Right renal cortex interstitium (tissue), 3 donors: ENCODE results near the gene ZNF511. TPM values are rescaled to one million over a fixed set of nuclear protein-coding genes. Genes with fewer than 3 reads are reported as not detected.

Experiments
- polyA plus RNA-seq, 3 donors: library from polyadenylated mRNA; unstranded; fragments of 120-200 nt; gene quantifications; one replicate each; pipeline ENCODE4 v1.2.1, GENCODE V29; 2013; ENCODE audit not compliant: insufficient read length in 3 of 3

The ZNF511 gene
- polyA plus RNA-seq, 3 donors: 33.1 to 42.2 (median 34.2) TPM

Other genes starting within 250 kb of the ZNF511 start
- 1 to 10 TPM; 1.2 to 1.7 (median 1.5) TPM for gene ADGRA1, start 221.0 kb upstream of the ZNF511 start, polyA plus RNA-seq
- 1 to 10 TPM; 4.1 to 5.5 (median 4.2) TPM for gene KNDC1, start 148.7 kb upstream of the ZNF511 start, polyA plus RNA-seq
- gene UTF1, start 78.7 kb upstream of the ZNF511 start, polyA plus RNA-seq: not detected
- under 1 TPM; 0.04 to 0.17 (median 0.14) TPM for gene VENTX, start 71.1 kb upstream of the ZNF511 start, polyA plus RNA-seq
- 1 to 10 TPM; 1.0 to 1.6 (median 1.3) TPM for gene ADAM8, start 32.0 kb upstream of the ZNF511 start, polyA plus RNA-seq
- 10 to 100 TPM; 53.6 to 60.4 (median 56.3) TPM for gene TUBGCP2, start within 50 bp of the ZNF511 start, polyA plus RNA-seq
- gene CALY, start 28.0 kb downstream of the ZNF511 start, polyA plus RNA-seq: not detected
- gene PRAP1, start 38.5 kb downstream of the ZNF511 start, polyA plus RNA-seq: 1 to 10 TPM; 3.3 to 7.1 (median 5.7) TPM
- 10 to 100 TPM; 13.3 to 19.7 (median 17.2) TPM for gene FUOM, start 49.1 kb downstream of the ZNF511 start, polyA plus RNA-seq
- 100 to 1,000 TPM; 120 to 146 (median 134) TPM for gene ECHS1, start 64.4 kb downstream of the ZNF511 start, polyA plus RNA-seq
- 1 to 10 TPM; 3.8 to 6.2 (median 4.2) TPM for gene PAOX, start 70.3 kb downstream of the ZNF511 start, polyA plus RNA-seq
- 10 to 100 TPM; 63.4 to 66.6 (median 65.1) TPM for gene MTG1, start 85.2 kb downstream of the ZNF511 start, polyA plus RNA-seq
- 1 to 10 TPM; 2.7 to 3.5 (median 3.2) TPM for gene SPRN, start 115.7 kb downstream of the ZNF511 start, polyA plus RNA-seq
- 1 to 10 TPM in 2 of 3 donors, under 1 TPM in 1; 0.98 to 1.2 (median 1.1) TPM for gene SCART1, start 145.0 kb downstream of the ZNF511 start, polyA plus RNA-seq
- under 1 TPM; 0.69 to 0.93 (median 0.76) TPM for gene CYP2E1, start 218.4 kb downstream of the ZNF511 start, polyA plus RNA-seq